GM21423 (cell line): ENCODE data around the gene XAGE3.
"Not testable (repeated sequence)": the region's sequence is repeated elsewhere in the genome, so short reads cannot be mapped to it uniquely, and the experiment has no call there.

Experiments used
- ATAC-seq: cut with Tn5 transposase; IDR thresholded peaks from one replicate; pipeline ENCODE4 v1.9.1; 2021; ENCODE audit warnings: mild to moderate bottlenecking, moderate library complexity; ENCODE audit not compliant: unreplicated experiment

The XAGE3 gene

DNA sequence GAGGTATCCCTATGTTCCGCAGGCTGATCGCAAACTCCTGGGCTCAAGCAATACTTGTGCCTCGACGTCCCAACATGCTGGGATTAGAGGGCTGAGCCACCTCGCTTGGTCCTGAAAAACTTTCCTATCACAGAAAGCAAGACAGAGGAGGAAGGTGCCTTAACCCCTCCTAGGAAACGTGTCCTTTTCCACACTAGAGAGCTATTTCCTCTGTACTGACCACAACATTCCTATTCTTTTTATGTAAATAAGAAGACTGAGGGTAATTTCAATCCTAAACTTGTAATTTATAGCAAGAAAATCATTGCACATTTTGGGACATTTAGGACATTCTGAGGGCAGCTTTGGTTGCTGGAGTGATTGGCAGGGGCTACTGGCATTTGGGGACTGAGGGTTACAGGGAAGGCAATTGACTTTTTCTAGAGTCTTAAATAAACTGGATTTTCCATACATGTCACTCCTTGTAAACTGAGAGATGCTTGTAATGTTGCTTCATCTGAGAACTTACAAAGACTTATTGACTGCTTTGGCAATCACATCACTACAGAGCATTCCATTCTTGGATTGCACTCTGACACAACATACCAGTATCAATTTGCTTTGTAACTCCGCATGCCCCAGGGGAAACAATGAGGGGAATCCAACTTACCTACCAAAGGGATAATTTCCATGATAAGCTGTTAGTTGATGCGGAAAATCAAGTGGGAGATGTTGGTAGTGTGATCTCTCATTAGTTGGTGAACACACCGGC is 15.6 kb downstream of the XAGE3 start:
- ATAC-seq, result no peak

DNA sequence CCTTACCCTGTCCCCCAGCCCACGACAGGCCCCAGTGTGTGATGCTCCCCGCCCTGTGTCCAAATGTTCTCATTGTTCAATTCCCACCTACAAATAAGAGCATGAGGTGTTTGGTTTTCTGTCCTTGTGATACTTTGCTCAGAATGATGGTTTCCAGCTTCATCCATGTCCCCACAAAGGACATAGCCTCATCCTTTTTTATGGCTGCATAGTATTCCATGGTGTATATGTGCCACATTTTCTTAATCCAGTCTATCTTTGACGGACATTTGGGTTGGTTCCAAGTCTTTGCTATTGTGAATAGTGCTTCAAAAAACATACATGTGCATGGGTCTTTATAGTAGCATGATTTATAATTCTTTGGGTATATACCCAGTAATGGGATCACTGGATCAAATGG is 24.3 kb downstream of the XAGE3 start:
- not testable (repeated sequence) for ATAC-seq

DNA sequence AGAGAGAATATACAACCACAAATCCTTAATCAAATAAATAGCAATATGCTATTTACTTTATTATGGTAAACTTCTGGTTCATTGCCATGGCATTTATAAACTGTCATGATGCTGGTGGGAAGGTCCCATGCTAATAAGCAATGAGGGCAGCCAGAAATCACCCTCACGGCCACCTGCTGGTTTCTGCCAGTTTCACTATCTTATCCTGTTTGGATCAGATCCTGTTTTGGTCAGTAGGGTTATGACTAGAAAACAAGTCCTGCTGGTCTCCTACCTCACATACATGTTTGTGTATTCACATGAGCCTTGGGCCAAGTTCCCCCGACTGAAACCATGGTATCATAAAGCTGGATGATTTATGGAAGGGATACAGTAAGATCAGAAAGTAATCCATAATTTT is 28.7 kb downstream of the XAGE3 start:
- no peak for ATAC-seq

DNA sequence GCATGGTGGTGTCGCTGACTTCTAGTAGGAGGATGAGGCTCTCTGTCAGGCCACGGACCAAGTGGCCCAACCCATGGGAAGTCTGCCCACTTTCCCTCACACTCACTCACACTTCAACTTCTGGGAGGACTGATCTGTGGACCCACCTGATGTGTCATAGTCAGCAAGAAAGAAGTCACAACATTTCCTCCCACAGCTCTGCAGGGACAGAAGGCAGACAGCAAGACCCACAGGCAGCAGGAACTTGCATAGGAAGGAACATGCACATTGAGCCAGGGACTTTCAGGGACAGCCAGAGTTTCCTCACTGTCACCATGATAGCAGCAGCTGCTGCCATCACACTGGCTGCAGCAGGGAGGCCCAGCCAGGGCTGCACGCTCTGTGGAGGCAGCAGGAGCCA is 37.3 kb downstream of the XAGE3 start:
- no peak for ATAC-seq

DNA sequence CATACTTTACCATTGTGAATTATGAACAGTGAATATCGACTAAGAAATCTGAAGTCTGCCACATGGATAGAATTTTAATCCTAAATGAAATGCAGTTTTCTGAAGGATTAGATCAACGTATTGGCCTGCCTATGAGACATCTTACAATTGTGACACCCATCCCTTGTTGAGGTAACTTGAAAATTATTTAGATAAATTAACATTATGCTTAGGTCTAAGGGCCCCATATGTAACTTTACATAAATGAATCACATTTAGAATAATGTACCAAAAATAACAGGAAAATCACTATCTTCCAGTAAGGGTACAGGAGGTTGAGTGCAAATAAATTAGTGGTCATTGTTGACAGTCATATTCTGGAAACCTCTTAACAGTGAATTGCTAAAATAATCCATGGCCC is 43.3 kb downstream of the XAGE3 start:
- no peak for ATAC-seq

DNA sequence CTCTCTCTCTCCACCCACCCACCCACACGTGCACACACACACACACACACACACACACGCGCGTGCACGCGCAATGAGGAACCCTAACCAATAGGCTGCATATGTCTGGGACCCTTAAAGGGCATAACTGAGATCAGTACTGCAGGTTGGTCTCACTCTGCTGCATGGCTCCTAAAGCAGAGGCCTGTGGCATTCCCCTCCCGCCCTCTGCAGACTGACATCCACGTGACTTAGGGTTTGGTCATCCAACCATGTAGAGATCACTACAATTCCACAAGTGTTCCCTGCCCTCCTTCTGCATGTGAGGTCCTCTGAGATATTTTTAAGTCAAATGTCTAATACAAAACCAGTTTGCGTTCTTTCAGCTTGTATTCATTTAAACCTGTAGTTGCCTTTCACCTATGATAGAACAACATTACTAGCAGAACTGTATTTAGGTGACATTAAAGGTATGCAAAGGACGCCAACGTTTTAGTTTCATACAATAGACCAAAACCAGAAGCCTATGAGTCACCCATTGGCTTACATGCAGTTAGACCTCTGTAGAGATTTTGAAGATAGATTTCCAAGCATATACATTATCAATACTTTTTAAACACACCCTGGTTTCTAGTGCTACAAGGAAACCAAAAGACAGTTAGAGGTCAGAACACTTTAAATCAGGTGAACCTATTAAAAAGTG is 46.7 kb downstream of the XAGE3 start:
- ATAC-seq, result no peak

DNA sequence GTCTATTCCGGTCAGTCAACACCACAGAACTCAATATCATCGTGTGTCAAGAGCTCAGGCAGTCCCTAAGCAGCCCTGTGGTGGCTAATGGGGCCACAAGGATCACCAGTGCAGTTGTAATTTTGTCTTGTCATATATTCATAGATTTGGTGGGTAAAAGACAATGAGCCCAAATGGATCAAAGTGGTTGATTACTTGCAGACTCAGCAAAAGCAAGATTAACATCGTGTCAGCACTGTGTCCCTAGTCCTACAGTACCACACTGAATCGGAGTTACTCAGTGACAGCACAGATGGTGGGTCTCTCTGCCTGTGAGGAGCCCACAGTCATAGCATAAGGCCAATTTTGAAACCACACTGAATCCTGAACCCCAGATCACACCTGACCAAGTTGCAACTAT is 48.1 kb downstream of the XAGE3 start:
- ATAC-seq, result no peak
